Large intestine (tissue), 3 donors: Measurements from ENCODE around the gene MACROD1. TPM values are rescaled to one million over a fixed set of nuclear protein-coding genes. Genes with fewer than 3 reads are reported as not detected.
"Not testable (repeated sequence)": the region's sequence is repeated elsewhere in the genome, so short reads cannot be mapped to it uniquely, and the experiment has no call there.

ENCODE experiments used
- DNase-seq, 2 donors: peaks; one replicate each; pipeline versions ENCODE4 v3.0.0 to v3.0.0-alpha.2; 2013
- H3K27ac ChIP-seq: one replicate; pipeline ENCODE4 v1.5.1; 2013; ENCODE audit warnings: low read length
- H3K27me3 ChIP-seq: 2 replicates; pipeline ENCODE4 v1.6.1; 2013; ENCODE audit warnings: low read length; ENCODE audit not compliant: control insufficient read depth, insufficient read depth
- H3K36me3 ChIP-seq: 2 replicates; pipeline ENCODE4 v1.6.1; 2013; ENCODE audit warnings: low read length; ENCODE audit not compliant: control insufficient read depth, insufficient read depth
- H3K4me1 ChIP-seq: one replicate; pipeline ENCODE4 v1.6.1; 2013; ENCODE audit warnings: low read length; ENCODE audit not compliant: control insufficient read depth, insufficient read depth
- H3K4me3 ChIP-seq: one replicate; pipeline ENCODE4 v1.5.1; 2013; ENCODE audit warnings: low read length
- H3K9me3 ChIP-seq: one replicate; pipeline ENCODE4 v1.6.1; 2013; ENCODE audit warnings: mild to moderate bottlenecking, low read depth, low read length, moderate library complexity; ENCODE audit not compliant: control insufficient read depth
- WGBS: methylation state at CpG from one replicate; pipeline ENCODE4 v1.1.5; 2013; ENCODE audit warnings: low lambda C conversion rate; ENCODE audit not compliant: insufficient coverage; 5-methylcytosine and 5-hydroxymethylcytosine counted together
- polyA plus RNA-seq: library from polyadenylated mRNA; unstranded; fragments of 120-200 nt; gene quantifications from one replicate; pipeline ENCODE4 v1.2.1, GENCODE V29; 2013

The MACROD1 gene
- polyA plus RNA-seq, 1 donor, result 18.2 TPM

GRCh38 chr11:64170419-64170818 is 4.5 kb upstream of the MACROD1 start:
- no peak for DNase-seq
- Histone ChIP-seq H3K36me3 (no peaks in the 10 kb centered on the region), H3K9me3 (peaks cover 3% of the 10 kb centered on the region), H3K4me1 (no peaks in the 10 kb centered on the region), H3K4me3 (no peak overlapping the region), H3K27ac (no peak overlapping the region), H3K27me3 (no peaks in the 10 kb centered on the region)
- WGBS, result 80% methylated on average over 1 of the region's 4 CpGs

- no peaks in the 10 kb centered on the region for H3K36me3 ChIP-seq
- H3K9me3 ChIP-seq, result no peaks in the 10 kb centered on the region
- H3K27me3 ChIP-seq, result no peaks in the 10 kb centered on the region
- peak overlapping the region; percentile 68 for H3K4me3 ChIP-seq
- WGBS, result no CpG with 5 or more reads among the region's 32 CpGs
- H3K4me1 ChIP-seq, result peaks cover 7% of the 10 kb centered on the region
- no peak for DNase-seq
- no peak overlapping the region for H3K27ac ChIP-seq
Observed at GRCh38 chr11:64165481-64165841, 452 bp downstream of the MACROD1 start.

- Histone ChIP-seq H3K4me3 (peak overlapping the region; percentile 68), H3K9me3 (no peaks in the 10 kb centered on the region), H3K36me3 (no peaks in the 10 kb centered on the region), H3K4me1 (peaks cover 7% of the 10 kb centered on the region), H3K27me3 (no peaks in the 10 kb centered on the region), H3K27ac (no peak overlapping the region)
- no CpG with 5 or more reads among the region's 20 CpGs for WGBS
- peak in 1 of 2 donors; percentile 34 for DNase-seq
Observed at GRCh38 chr11:64164392-64165312, 1.3 kb downstream of the MACROD1 start.

GRCh38 chr11:64163951-64164350 is 2.0 kb downstream of the MACROD1 start:
- WGBS, result no CpG with 5 or more reads among the region's 5 CpGs
- Histone ChIP-seq H3K27me3 (no peaks in the 10 kb centered on the region), H3K27ac (no peak overlapping the region), H3K9me3 (no peaks in the 10 kb centered on the region), H3K4me1 (peaks cover 7% of the 10 kb centered on the region), H3K4me3 (no peak overlapping the region), H3K36me3 (no peaks in the 10 kb centered on the region)
- DNase-seq, result no peak

GRCh38 chr11:64162769-64163168 is 3.1 kb downstream of the MACROD1 start:
- H3K4me1 ChIP-seq, H3K4me3 ChIP-seq, H3K36me3 ChIP-seq, DNase-seq, H3K27ac ChIP-seq, H3K27me3 ChIP-seq, H3K9me3 ChIP-seq: not testable (repeated sequence)
- WGBS, result no CpG with 5 or more reads among the region's 16 CpGs

GRCh38 chr11:64161037-64161436 is 4.9 kb downstream of the MACROD1 start:
- DNase-seq, result no peak
- peaks cover 7% of the 10 kb centered on the region for H3K4me1 ChIP-seq
- 100% methylated on average over 1 of the region's 10 CpGs for WGBS
- no peaks in the 10 kb centered on the region for H3K27me3 ChIP-seq
- no peak overlapping the region for H3K4me3 ChIP-seq
- H3K36me3 ChIP-seq, result no peaks in the 10 kb centered on the region
- H3K27ac ChIP-seq, result no peak overlapping the region
- H3K9me3 ChIP-seq, result no peaks in the 10 kb centered on the region

- no peak for DNase-seq
- Histone ChIP-seq H3K36me3 (no peaks in the 10 kb centered on the region), H3K27me3 (no peaks in the 10 kb centered on the region), H3K27ac (no peak overlapping the region), H3K4me1 (peaks cover 2% of the 10 kb centered on the region), H3K9me3 (no peaks in the 10 kb centered on the region), H3K4me3 (no peak overlapping the region)
- WGBS, result no CpG with 5 or more reads among the region's 17 CpGs
Observed at GRCh38 chr11:64157631-64158394, 8.1 kb downstream of the MACROD1 start.

GRCh38 chr11:64156235-64157011 is 9.5 kb downstream of the MACROD1 start:
- DNase-seq, result no peak
- peaks cover 2% of the 10 kb centered on the region for H3K36me3 ChIP-seq
- H3K4me1 ChIP-seq, result peaks cover 2% of the 10 kb centered on the region
- H3K9me3 ChIP-seq, result no peaks in the 10 kb centered on the region
- H3K27me3 ChIP-seq, result no peaks in the 10 kb centered on the region
- no peak overlapping the region for H3K4me3 ChIP-seq
- no peak overlapping the region for H3K27ac ChIP-seq
- no CpG with 5 or more reads among the region's 14 CpGs for WGBS

GRCh38 chr11:64153812-64154211 is 12.1 kb downstream of the MACROD1 start:
- WGBS, result no CpG with 5 or more reads among the region's 8 CpGs

More at GRCh38 chr11:64153812-64154211, 12.1 kb downstream of the MACROD1 start:
- peaks cover 2% of the 10 kb centered on the region for H3K4me1 ChIP-seq
- no peaks in the 10 kb centered on the region for H3K9me3 ChIP-seq
- DNase-seq, result no peak
- no peaks in the 10 kb centered on the region for H3K27me3 ChIP-seq
- no peak overlapping the region for H3K4me3 ChIP-seq
- peaks cover 6% of the 10 kb centered on the region for H3K36me3 ChIP-seq
- H3K27ac ChIP-seq, result no peak overlapping the region
